Measurements from ENCODE around the gene CNPY4. TPM values are rescaled to one million over a fixed set of nuclear protein-coding genes. Genes with fewer than 3 reads are reported as not detected.

The CNPY4 gene
- total RNA-seq, 1 experiment from 2014 or later: 33.6 TPM

DNA sequence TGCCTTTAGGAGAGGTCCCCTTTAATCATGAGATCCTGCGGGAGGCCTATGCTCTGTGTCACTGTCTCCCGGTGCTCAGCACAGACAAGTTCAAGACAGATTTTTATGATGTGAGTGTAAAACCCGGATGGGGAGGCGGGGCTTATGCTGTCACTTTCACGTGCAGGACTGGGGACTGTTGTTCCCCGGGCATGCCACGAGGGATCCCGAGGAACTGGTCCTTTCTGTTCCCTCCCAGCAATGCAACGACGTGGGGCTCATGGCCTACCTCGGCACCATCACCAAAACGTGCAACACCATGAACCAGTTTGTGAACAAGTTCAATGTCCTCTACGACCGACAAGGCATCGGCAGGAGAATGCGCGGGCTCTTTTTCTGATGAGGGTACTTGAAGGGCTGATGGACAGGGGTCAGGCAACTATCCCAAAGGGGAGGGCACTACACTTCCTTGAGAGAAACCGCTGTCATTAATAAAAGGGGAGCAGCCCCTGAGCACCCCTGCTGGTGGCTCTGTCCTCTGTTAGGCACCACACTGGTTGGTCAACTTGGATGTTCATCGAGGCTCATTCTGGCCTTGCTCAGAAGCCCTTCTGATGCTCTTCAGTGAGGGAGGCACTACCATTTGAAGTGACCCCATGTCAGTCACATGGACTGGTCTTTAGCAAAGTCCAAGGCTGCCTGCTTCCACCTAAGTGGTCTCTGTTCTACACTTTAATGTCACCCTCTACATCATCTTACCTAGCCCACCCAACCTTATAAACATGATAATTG lies 27.8 kb upstream of the CNPY4 start:
- peak; percentile 44 for DNase-seq (ENCODE audit: low read depth)

DNA sequence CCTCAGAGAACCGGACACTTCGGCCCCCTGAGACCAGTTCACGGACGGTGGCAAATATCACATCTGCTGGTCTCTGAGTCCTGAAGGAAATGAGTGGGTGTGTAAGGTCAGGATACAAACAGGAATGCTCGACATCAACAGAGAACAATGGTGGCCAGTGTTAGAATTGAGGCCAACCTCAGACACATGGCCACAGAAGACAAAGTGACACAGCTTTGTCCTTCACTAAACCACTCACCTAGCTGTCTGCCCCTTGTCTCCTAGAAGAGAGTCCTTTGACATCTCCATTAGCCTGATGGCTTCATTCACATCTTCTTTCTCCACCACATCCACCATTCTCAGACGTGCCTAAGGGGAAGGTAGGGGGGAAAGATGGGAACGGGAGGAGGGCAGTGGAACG lies 26.4 kb upstream of the CNPY4 start:
- no peak for DNase-seq (ENCODE audit: low read depth)

- DNase-seq (ENCODE audit: low read depth): no peak
Measured at GRCh38 chr7:100093498-100093897, 25.9 kb upstream of the CNPY4 start.

DNA sequence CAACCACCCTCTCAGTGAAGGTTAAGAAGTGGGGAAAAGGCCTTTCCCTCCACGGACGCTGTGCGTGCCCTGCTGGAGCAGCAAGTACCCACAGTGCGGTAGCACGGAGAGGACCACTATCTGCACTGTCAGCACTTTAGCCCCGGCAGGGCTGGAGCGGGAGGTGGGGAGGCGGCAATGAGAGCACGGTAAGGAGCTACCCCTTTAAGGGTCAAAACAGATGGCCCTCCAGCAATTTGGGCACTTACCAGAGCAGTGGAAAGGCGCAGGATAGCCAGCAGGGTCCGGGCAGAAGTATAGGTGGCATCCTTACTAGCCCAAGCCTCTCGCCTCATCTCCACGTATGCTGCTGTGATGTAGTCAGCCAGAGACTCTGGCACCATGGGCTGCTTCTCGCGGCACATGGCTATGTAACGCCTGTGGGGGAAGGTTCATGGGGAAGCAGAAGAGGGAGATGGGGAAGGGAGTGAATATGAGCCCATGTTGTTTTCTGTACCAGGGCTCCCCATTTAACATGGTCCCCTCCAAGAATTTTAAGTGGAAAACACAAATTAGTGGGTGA lies 25.4 kb upstream of the CNPY4 start:
- DNase-seq (ENCODE audit: low read depth): no peak

- DNase-seq (ENCODE audit: low read depth): no peak
Measured at GRCh38 chr7:100095289-100095688, 24.1 kb upstream of the CNPY4 start.

GRCh38 chr7:100095704-100096103 lies 23.7 kb upstream of the CNPY4 start:
- no peak for DNase-seq (ENCODE audit: low read depth)

DNA sequence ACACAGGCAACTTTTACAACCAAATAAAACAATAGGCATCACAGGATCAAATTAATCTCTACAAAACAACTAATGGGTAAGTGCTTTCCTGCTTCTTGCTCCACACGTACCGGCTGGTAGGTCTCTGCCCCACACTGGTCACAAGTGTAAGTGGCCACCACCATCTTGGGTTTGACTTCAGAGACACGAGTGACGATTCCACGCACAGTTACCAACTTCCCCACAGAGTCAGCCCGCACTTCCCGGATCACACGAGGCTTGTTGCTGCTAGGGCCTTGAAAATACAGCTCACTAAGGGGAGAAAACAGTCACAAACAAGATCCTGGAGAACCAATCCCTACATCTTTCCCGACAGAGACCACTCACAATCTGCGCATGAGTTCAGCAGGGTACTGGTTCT lies 20.5 kb upstream of the CNPY4 start:
- DNase-seq (ENCODE audit: low read depth): no peak

GRCh38 chr7:100099452-100099851 lies 20.0 kb upstream of the CNPY4 start:
- DNase-seq (ENCODE audit: low read depth): no peak

DNA sequence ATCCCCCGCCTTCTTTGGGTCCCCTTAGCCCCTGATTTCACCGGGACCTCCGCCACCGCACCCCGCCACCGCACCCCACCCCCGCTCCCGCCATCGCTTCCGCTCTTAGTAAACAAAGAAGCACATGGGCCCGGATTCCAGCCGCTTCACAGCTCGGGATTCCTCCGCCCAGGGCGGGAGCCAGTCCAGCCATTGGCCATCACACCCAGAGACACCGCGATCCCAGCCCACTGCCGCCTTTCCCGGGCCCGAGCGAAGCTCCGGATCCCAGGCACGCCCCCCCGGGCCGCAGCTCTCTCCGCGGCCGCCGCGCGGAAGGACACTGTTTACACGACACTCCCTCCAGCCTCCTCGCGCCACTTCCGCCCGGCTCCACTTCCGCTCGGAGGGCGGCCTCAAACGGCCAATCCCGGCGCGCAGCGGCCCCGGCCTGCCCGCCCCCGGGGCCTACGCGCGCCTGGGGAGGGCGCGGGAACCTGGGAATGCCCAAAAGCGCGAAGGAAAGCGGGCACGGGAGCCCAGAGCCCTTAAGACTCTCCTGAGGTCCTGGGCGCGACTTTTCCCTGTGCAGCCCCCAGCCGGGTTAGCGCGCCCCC lies 18.9 kb upstream of the CNPY4 start:
- peak; percentile 93 for DNase-seq (ENCODE audit: low read depth)

- DNase-seq (ENCODE audit: low read depth): peak; percentile 99
Measured at GRCh38 chr7:100101016-100101862, 18.2 kb upstream of the CNPY4 start, which contains the start of the genes AP4M1 and MCM7. Gene AP4M1, plus strand, starts transcription at chr7:100101643. Its CDS starts 72 bp downstream, at chr7:100101715. Gene MCM7, minus strand, starts transcription at chr7:100101397. Its CDS starts 103 bp downstream, at chr7:100101294.

DNA sequence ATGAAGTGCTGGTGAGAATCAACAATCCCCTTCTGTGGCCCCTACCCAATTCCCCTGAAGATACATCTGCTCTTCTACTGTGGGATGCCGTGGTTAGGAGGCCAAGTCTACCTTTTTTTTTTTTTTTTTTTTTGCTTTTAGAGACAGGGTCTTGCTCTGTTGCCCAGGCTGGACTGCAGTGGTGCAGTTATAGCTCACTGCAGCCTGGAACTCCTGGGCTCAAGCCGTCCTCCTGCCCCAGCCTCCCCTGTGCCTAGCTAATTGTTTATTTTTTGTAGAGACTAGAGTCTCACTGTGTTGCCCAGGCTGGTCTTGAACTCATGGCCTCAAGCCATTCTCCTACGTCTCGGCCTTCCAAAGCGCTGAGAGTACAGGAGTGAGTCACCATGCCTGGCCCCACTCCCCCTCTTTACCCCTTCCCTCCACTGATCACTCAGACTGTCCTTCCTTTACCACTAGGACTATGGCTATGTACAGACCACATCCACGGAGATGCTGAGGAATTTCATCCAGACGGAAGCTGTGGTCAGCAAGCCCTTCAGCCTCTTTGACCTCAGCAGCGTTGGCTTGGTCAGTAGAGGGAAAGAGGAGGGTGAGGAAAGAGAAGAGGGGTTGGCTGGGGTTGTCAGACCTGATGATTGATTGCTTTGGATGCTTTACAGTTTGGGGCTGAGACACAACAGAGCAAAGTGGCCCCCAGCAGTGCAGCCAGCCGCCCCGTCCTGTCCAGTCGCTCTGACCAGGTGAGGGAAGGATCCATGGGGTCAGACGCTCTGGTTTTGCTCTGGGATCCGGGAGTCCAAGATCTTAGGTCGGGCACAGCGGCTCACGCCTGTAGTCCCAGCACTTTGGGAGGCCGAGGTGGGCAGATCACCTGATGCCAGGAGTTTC lies 16.2 kb upstream of the CNPY4 start:
- DNase-seq (ENCODE audit: low read depth): peak; percentile 100

DNA sequence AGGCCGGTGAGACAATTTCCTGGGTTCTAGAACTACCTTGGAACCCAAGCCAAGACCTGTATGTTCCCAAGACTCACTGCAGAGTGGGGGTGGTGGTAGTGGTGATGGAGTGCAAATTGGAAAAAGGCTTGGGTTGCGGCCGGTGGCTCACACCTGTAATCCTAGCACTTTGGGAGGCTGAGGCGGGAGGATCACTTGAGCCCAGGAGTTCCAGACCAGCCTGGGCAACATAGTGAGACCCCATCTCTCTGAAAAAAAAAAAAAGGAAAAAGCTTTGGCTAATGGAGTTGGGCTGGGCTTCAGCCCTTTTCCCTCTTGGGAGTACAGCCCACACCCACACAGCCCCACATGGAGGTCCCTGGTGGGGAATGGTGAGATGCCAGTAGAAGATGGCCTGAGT lies 13.9 kb upstream of the CNPY4 start:
- no peak for DNase-seq (ENCODE audit: low read depth)

DNA sequence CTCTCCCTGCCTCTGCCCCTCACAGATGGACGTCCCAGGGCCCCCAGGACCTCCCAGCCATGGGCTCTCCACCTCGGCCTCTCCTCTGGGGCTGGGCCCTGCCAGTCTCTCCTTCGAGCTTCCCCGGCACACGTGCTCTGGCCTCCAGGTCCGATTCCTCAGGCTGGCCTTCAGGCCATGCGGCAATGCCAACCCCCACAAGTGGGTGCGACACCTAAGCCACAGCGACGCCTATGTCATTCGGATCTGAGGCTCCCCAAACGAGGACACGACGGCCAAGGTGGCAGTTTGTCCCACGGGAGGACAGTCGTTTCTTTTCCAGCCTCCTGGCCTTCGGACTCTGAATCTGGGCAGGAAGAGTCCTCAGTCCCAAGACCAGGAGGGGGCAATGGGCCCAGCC lies 12.8 kb upstream of the CNPY4 start:
- no peak for DNase-seq (ENCODE audit: low read depth)

DNA sequence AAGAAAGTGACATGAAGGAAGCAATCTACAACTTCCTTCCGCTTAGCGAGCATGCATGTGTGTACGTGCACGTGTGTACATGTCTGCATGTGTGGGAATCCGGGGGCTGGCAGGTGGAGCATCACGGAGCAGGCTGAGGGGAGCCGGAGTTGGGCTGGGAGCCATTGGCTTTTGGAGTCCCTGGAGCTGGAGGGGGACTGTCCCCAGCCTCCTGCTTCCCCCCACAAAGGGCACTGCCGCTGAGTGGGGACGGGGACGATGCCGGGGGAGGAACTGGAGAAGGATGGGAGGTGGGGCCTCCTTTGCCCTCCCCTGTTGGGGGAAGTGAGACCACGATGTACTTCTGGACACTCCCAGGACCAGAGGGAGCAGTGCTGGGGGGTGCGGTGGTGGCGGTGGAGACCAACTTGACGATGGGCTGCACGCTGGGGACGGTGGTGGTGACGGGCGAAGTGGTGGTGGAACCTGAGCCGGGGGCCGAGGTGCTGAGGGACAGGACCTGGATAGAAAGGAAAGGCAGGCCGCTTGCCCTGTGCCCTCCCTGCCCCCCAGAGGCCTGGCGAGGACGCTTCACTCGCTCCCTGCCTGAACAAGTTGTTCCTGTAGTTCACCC lies 12.2 kb upstream of the CNPY4 start:
- no peak for DNase-seq (ENCODE audit: low read depth)

- no peak for DNase-seq (ENCODE audit: low read depth)
Measured at GRCh38 chr7:100107890-100108289, 11.5 kb upstream of the CNPY4 start.

DNA sequence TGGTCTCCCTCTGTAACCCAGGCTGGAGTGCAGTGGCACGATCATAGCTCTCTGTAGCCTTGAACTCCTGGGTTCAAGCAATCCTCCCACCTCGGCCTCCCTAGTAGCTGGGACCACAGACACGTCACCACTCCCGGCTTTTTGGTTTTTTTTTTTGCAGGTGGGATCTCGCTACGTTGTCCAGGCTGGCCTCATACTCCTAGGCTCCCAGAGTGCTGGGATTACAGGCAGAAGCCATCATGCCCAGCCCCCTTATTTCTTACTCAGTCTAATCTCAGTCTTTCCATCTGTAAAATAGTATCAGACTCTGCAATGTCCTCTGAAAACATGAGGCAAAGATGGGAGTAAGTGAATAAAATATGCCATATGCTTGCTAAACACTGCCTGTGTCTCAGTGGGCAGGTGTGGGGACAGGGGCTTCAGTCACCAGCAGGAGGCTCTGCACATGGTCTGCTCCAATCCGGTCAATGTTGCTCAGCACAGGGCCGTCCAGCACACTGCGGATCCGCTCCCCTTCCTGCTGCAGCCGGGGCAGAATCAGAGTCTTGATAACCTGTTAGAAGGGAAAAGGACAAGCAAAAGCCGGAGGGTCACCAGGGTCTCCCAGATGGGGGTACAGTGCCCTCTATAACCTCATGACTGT lies 9.8 kb upstream of the CNPY4 start:
- no peak for DNase-seq (ENCODE audit: low read depth)

DNA sequence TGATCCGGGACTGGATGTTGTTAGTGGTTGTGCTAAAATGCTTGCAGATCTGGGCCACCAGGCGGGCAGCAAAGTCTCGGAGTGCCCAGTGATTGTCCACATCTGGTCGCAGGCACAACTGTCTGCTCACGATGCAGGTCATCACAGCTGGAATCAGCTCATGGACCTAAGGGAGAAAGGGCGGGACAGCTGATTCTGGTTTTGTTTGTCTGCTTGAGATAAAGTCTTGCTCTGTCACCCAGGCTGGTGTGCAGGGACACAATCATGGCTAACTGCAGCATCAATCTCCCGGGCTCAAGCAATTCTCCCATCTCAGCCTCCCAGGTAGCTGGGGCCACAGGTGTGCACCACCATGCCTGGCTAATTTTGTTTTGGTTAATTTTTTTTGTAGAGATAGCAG lies 8.3 kb upstream of the CNPY4 start:
- DNase-seq (ENCODE audit: low read depth): no peak

DNA sequence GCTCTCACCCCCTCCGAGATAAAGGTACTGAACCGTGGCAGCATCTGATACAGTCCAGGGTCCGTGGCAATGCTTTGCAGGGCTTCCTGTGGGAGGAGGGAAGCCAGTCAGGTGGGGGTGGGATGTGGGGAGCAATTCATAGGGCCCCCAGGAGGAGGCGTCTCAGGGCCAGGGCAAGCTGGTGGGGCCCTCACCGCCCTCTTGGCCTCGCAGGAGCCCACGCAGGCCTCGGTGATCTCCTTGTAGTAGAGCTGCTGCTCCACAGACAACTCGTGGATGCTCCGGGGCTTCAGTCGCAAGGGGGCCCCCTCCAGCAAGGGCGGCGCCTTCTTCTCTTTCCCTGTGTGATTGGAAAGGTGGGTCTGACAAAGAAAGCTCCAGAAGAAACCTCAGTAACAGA lies 7.5 kb upstream of the CNPY4 start:
- DNase-seq (ENCODE audit: low read depth): no peak

DNA sequence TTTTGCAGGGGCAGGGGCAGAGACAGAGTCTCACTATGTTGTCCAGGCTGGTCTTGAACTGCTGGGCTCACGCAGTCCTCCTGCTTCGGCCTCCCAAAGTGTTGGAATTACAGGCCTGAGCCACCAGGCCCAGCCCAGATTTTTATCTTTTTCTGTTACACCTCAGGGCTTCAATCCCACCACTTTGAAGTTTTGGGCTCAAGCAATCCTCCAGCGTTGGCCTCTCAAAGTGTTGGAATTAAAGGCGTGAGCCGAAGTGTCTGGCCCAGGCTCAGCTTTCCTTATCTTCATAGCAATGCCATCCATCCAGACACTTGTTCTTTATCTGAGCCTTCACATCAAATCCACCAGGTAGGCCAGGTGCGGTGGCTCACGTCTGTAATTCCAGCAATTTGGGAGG lies 4.4 kb upstream of the CNPY4 start:
- no peak for DNase-seq (ENCODE audit: low read depth)

GRCh38 chr7:100118388-100119071 lies 904 bp upstream of the CNPY4 start:
- DNase-seq (ENCODE audit: low read depth): no peak
